ENCODE results near the gene TMEM108. TPM values are rescaled to one million over a fixed set of nuclear protein-coding genes. Genes with fewer than 3 reads are reported as not detected.

Gene TMEM108
- polyA plus RNA-seq, 4 donors: 2.7 to 3.6 (median 3.0) TPM

DNA sequence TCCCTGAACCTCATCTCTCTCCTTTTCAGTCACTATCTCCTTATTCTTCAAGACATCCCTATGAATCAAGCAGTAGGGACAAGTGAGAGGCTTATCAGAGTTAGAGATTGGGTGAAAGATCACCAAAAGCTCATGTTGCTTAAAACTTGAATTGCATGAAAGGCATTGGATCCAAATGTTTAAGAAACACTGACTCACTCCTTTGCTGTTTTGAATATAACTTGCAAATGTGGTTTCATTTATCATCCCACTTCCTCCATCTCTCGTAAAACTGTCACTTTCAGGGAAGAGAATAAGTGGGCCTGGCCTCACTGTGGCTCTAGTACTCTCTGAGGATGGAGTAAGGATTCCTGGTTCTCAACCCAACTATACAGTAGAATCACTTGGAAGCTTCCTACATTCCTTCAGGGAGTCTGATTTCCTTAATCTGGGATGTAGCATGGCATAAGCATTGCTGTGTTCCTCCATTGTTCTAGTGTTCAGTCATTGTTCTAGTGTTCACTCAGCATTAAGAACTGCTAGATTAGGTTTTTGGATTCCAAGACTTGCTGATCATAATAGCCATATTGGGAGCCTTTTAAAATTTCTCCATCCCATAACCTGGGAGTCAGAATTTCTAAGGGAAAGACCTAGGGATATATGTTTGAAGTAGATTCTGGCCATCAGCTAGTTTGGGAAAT, 171.8 kb downstream of the TMEM108 start:
- no peak for DNase-seq (ENCODE audit: low read depth in 4 of 4, low spot score in 3 of 4)

- DNase-seq (ENCODE audit: low read depth in 4 of 4, low spot score in 3 of 4): no peak
Observed at GRCh38 chr3:133210656-133211055, 172.5 kb downstream of the TMEM108 start.

- peak in 1 of 4 donors; percentile 4 for DNase-seq (ENCODE audit: low read depth in 4 of 4, low spot score in 3 of 4)
Observed at GRCh38 chr3:133211449-133211848, 173.3 kb downstream of the TMEM108 start.

GRCh38 chr3:133211856-133212255, 173.7 kb downstream of the TMEM108 start:
- DNase-seq (ENCODE audit: low read depth in 4 of 4, low spot score in 3 of 4): no peak

GRCh38 chr3:133213937-133214336, 175.7 kb downstream of the TMEM108 start:
- no peak for DNase-seq (ENCODE audit: low read depth in 4 of 4, low spot score in 3 of 4)

- DNase-seq (ENCODE audit: low read depth in 4 of 4, low spot score in 3 of 4): no peak
Observed at GRCh38 chr3:133227813-133228212, 189.6 kb downstream of the TMEM108 start.

- DNase-seq (ENCODE audit: low read depth in 4 of 4, low spot score in 3 of 4): no peak
Observed at GRCh38 chr3:133230195-133230594, 192.0 kb downstream of the TMEM108 start.

- DNase-seq (ENCODE audit: low read depth in 4 of 4, low spot score in 3 of 4): no peak
Observed at GRCh38 chr3:133236901-133237300, 198.7 kb downstream of the TMEM108 start.

DNA sequence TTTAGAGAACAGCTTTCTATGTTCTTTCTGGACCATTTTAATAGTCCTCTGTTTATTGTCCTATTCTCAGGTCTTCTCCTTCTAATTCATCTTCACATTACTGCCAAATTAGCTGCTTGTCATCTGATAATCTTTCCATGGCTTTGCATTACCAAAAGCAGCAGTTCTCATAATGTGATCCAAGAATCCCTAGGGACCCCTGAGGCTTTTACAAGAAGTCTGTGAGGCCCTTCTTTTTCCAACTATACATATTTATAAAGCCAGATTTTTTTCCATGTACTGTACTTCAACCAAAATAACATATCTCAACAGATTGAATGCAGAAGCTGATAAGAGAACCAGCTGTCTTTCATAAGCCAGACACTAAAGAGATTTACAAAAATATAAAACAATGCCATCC, 199.2 kb downstream of the TMEM108 start:
- no peak for DNase-seq (ENCODE audit: low read depth in 4 of 4, low spot score in 3 of 4)

GRCh38 chr3:133238015-133238414, 199.8 kb downstream of the TMEM108 start:
- no peak for DNase-seq (ENCODE audit: low read depth in 4 of 4, low spot score in 3 of 4)

DNA sequence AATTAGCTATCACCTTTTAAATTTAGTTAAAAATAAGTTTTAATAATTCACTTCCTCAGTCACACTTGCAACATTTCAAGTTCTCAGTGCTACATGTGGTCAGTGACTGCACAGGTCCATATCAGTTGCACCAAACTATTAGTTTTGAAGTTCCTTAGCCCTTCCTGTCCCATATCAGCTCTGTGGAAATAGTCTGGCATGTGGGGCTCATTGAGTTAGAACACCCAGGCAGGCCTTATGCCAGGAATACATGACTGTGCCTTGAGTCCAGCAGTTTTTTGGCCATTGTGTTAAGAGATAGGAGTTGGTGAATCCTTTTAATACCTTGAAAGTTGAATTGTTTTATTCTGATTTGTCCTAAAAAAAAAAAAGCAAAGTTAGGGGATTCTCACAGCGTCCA, 207.9 kb downstream of the TMEM108 start:
- no peak for DNase-seq (ENCODE audit: low read depth in 4 of 4, low spot score in 3 of 4)

DNA sequence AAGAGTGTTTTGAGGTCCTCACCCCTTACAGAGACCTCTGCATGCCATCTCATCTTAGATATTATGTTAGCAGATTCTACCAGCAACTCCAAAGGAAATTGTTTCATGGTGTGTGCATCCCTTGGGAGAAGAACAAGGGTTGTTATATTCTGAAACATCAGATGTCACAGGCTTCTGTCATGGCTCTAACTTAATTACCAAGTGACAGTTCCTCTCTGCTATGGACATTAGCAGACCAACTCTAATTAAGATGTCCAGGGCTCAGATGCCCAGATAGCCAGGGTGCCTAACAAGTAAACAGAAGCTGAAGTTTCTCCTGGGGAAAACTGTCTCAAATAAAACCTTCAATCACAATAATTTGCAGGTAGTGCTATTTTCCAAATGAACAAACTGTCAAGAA, 208.6 kb downstream of the TMEM108 start:
- no peak for DNase-seq (ENCODE audit: low read depth in 4 of 4, low spot score in 3 of 4)

- DNase-seq (ENCODE audit: low read depth in 4 of 4, low spot score in 3 of 4): no peak
Observed at GRCh38 chr3:133248389-133248788, 210.2 kb downstream of the TMEM108 start.

DNA sequence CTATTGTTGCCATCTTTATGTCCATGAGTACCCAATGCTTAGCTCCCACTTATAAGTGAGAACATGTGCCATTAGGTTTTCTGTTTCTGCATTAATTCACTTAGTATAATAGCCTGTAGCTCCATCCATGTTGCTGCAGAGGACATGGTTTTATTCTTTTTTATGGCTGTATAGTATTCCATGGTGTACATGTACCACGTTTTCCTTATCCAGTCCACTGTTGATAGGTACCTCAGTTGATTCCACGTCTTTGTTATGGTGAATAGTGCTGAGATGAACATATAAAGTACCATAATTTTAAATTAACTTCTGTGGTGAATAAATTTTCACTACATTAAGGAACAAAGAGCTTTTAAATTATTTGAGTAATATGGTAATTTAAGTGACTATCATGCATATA, 211.3 kb downstream of the TMEM108 start:
- no peak for DNase-seq (ENCODE audit: low read depth in 4 of 4, low spot score in 3 of 4)

GRCh38 chr3:133254151-133254550, 216.0 kb downstream of the TMEM108 start:
- DNase-seq (ENCODE audit: low read depth in 4 of 4, low spot score in 3 of 4): no peak

DNA sequence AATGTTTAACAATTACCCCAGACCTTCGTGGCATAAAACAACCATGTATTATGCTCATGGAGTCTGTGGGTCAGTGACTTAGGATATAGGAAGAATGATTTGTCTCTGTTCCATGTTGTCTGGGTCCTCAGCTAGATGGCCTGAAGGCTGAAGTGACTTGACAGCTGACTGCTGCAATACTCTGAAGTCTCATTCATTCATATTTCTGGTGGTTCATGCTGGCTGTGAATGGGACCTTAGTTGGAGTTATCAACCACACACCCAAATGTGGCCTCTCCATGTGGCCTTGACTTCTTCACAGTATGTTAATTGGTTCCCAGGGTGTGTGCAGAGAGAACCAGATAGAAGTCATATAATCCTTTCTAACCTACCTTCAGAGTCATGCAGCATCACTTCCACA, 216.5 kb downstream of the TMEM108 start:
- no peak for DNase-seq (ENCODE audit: low read depth in 4 of 4, low spot score in 3 of 4)

GRCh38 chr3:133256787-133257483, 218.7 kb downstream of the TMEM108 start:
- DNase-seq (ENCODE audit: low read depth in 4 of 4, low spot score in 3 of 4): no peak

DNA sequence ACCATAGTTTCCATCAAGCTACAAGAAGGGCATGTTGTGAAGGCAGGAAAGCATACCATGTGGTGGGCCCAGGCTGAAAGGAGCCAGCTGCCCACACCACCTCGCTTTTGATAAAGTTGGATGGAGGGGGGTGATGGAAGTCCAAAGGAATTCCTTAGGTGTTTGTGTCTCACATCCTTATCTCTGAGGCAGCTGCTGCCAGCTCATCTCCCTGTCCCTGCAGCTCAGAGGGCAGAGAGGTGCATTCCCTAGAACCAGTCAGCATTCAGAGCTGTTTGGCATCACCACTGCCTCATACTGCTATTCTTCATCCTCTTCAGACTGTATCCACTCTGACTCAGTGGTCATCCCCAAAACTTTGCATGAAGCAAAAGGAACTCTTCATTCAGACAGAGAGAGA, 220.2 kb downstream of the TMEM108 start:
- no peak for DNase-seq (ENCODE audit: low read depth in 4 of 4, low spot score in 3 of 4)

- DNase-seq (ENCODE audit: low read depth in 4 of 4, low spot score in 3 of 4): no peak
Observed at GRCh38 chr3:133259767-133260166, 221.6 kb downstream of the TMEM108 start.

DNA sequence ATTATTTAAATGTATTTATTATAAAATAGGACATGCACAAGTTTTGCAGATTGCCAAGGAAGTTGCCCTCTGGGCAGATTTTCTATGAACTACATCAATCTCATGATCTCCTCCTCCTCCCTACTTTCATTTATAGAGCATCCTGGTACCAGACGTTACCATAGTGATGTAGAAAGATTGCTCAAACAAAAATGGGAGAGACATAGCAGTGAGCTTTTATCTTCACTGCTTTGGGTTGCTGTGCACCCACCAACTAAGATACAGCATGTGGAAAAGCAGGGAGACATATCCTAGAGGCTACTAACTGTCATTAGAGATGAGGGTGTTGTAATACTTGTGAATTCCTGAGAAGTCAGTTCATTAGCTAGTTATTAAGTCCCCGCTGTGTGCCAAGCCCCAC, 224.1 kb downstream of the TMEM108 start:
- no peak for DNase-seq (ENCODE audit: low read depth in 4 of 4, low spot score in 3 of 4)

DNA sequence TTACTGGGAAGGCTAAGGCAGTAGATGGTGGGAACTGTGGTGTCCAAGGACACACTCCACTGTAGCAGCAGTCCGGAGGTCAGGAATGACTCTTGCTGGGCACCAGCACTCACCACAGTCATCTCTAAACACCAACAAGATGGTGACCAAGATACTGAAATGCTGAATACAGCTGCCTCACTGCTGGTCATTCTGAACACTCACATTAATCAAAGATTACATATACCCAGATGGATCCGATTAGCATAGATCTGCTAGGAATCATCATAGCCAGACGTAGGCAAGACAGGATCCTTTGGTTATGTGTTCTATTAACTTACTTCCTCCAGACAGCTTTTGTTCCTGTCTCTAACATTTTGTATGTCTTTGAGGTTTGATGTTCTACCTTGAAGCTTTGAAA, 226.7 kb downstream of the TMEM108 start:
- DNase-seq (ENCODE audit: low read depth in 4 of 4, low spot score in 3 of 4): no peak

DNA sequence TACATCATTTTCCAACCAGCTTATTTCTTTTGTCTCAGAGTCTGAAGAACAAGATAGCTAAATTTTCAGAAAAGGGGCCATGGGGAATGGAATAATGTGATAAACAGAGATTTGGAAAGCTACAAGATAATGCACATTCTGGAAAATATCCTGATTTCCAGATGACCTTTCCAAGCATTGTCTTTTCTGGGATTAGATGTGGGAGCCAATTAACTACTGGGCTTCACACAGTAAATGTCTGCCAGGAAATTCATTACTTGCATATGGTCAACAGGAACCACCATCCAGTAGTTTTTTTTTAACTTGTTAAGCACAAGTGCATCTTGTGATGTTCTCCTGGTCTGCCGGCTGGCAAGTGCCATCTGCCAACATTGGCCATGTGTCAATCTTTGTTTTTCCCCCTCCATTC, 230.5 kb downstream of the TMEM108 start:
- DNase-seq (ENCODE audit: low read depth in 4 of 4, low spot score in 3 of 4): no peak
